Ovary (tissue), 3 donors: Measurements from ENCODE around the gene TLDC2.

Experiments
- EP300 ChIP-seq: sonication (generic); formaldehyde crosslinking; IDR thresholded peaks from one replicate; pipeline ENCODE4 v1.6.1; 2017; ENCODE audit warnings: antibody characterized with exemption
- POLR2A ChIP-seq: fragments of 450-650 bp; IDR thresholded peaks from one replicate; pipeline ENCODE4 v1.6.1; 2017; ENCODE audit warnings: antibody characterized with exemption, mild to moderate bottlenecking, moderate library complexity
- TF ChIP-seq, protein P1 (sequence below), 3 donors: fragments of 450-650 bp in 2 of 3; fragments of 200-600 bp in 1 of 3; IDR thresholded peaks; one replicate each; pipeline versions ENCODE4 v1.5.1 to v1.8.0; 2016 to 2022; ENCODE audit warnings: antibody characterized with exemption in 3 of 3, mild to moderate bottlenecking in 1 of 3
- donor health status: DM: no; HTN: no; CAD: no.

DNA sequence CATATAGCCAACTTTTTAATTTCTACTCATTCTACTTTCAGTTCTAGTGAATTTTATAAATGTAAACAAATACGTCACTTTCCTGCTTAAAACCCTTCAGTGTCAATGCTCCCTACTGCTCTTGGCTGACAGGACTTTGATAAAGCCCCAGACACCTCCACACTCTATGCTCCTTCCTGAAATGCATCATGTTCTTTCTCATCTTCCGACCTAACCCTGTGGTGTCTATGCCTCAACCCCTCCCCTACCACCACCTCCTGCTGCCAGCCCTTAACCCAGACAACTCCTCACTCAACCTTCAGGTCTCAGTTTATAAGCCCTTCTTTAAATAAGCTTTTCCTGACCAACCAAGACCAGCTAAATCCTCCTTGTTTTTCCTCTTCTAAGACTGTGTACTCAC is 19.1 kb downstream of the TLDC2 start:
- TF ChIP-seq, protein P1, sequence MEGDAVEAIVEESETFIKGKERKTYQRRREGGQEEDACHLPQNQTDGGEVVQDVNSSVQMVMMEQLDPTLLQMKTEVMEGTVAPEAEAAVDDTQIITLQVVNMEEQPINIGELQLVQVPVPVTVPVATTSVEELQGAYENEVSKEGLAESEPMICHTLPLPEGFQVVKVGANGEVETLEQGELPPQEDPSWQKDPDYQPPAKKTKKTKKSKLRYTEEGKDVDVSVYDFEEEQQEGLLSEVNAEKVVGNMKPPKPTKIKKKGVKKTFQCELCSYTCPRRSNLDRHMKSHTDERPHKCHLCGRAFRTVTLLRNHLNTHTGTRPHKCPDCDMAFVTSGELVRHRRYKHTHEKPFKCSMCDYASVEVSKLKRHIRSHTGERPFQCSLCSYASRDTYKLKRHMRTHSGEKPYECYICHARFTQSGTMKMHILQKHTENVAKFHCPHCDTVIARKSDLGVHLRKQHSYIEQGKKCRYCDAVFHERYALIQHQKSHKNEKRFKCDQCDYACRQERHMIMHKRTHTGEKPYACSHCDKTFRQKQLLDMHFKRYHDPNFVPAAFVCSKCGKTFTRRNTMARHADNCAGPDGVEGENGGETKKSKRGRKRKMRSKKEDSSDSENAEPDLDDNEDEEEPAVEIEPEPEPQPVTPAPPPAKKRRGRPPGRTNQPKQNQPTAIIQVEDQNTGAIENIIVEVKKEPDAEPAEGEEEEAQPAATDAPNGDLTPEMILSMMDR (IDR thresholded peaks at IDR 0.05): no peak
- TF ChIP-seq POLR2A: no peak
- no peak for TF ChIP-seq EP300
